H9 (cell line): Measurements from ENCODE around the gene XCR1. TPM values are rescaled to one million over a fixed set of nuclear protein-coding genes. Genes with fewer than 3 reads are reported as not detected.

Source experiments
- DNase-seq: peaks from one replicate; pipeline ENCODE4 v3.0.0-alpha.2; 2017
- H2AFZ ChIP-seq: one replicate; pipeline ENCODE4 v1.6.1; 2013; ENCODE audit warnings: mild to moderate bottlenecking, low read length, control low read depth, moderate library complexity
- H2AK5ac ChIP-seq: 2 replicates; pipeline ENCODE4 v1.6.1; 2013; ENCODE audit warnings: low read length, control low read depth, mixed read lengths; ENCODE audit not compliant: insufficient read length
- H2BK120ac ChIP-seq: one replicate; pipeline ENCODE4 v1.6.1; 2013; ENCODE audit warnings: low read depth, mild to moderate bottlenecking, low read length, control low read depth, inconsistent platforms; ENCODE audit not compliant: poor library complexity, severe bottlenecking
- H2BK12ac ChIP-seq: 2 replicates; pipeline ENCODE4 v1.6.1; 2013; ENCODE audit warnings: low read length, control low read depth, mixed read lengths, low read depth; ENCODE audit not compliant: insufficient read length
- H2BK15ac ChIP-seq: 2 replicates; pipeline ENCODE4 v1.6.1; 2013; ENCODE audit warnings: low read depth, low read length, control low read depth
- H2BK20ac ChIP-seq: one replicate; pipeline ENCODE4 v1.6.1; 2013; ENCODE audit warnings: low read depth, mild to moderate bottlenecking, low read length, control low read depth, inconsistent platforms; ENCODE audit not compliant: poor library complexity, severe bottlenecking
- H2BK5ac ChIP-seq: 2 replicates; pipeline ENCODE4 v1.6.1; 2013; ENCODE audit warnings: low read length, control low read depth, mixed read lengths; ENCODE audit not compliant: insufficient read length
- H3K14ac ChIP-seq: 2 replicates; pipeline ENCODE4 v1.6.1; 2013; ENCODE audit warnings: low read length, control low read depth; ENCODE audit not compliant: insufficient read depth
- H3K18ac ChIP-seq: 2 replicates; pipeline ENCODE4 v1.6.1; 2013; ENCODE audit warnings: low read depth, mild to moderate bottlenecking, mixed read lengths, low read length, control low read depth; ENCODE audit not compliant: insufficient read length
- H3K23ac ChIP-seq: 2 replicates; pipeline ENCODE4 v1.6.1; 2013; ENCODE audit warnings: low read length, control low read depth, mixed read lengths, low read depth; ENCODE audit not compliant: insufficient read length
- H3K23me2 ChIP-seq: 2 replicates; pipeline ENCODE4 v1.6.1; 2013; ENCODE audit warnings: low read depth, mild to moderate bottlenecking, mixed read lengths, low read length, control low read depth; ENCODE audit not compliant: insufficient read length, poor library complexity, severe bottlenecking
- H3K27ac ChIP-seq: 2 replicates; pipeline ENCODE4 v1.5.1; 2013; ENCODE audit warnings: low read length, control low read depth, mixed read lengths, low read depth; ENCODE audit not compliant: insufficient read length
- H3K27me3 ChIP-seq: 2 replicates; pipeline ENCODE4 v1.6.1; 2013; ENCODE audit warnings: low read length, control low read depth, inconsistent platforms; ENCODE audit not compliant: insufficient read depth
- H3K4ac ChIP-seq: 2 replicates; pipeline ENCODE4 v1.6.1; 2013; ENCODE audit warnings: low read depth, mild to moderate bottlenecking, control low read depth, inconsistent platforms, low read length, moderate library complexity
- H3K4me1 ChIP-seq: 2 replicates; pipeline ENCODE4 v1.6.1; 2013; ENCODE audit warnings: low read length, control low read depth, inconsistent platforms; ENCODE audit not compliant: insufficient read depth
- H3K4me2 ChIP-seq: 2 replicates; pipeline ENCODE4 v1.6.1; 2013; ENCODE audit warnings: low read length, control low read depth, mixed read lengths; ENCODE audit not compliant: insufficient read length, insufficient read depth
- H3K56ac ChIP-seq: 2 replicates; pipeline ENCODE4 v1.6.1; 2013; ENCODE audit warnings: low read depth, mild to moderate bottlenecking, mixed read lengths, low read length, control low read depth; ENCODE audit not compliant: insufficient read length
- H3K79me1 ChIP-seq: 2 replicates; pipeline ENCODE4 v1.6.1; 2013; ENCODE audit warnings: low read depth, mild to moderate bottlenecking, moderate library complexity, low read length, control low read depth, inconsistent platforms; ENCODE audit not compliant: insufficient read depth, poor library complexity, severe bottlenecking
- H3K79me2 ChIP-seq: 2 replicates; pipeline ENCODE4 v1.6.1; 2013; ENCODE audit warnings: low read length, control low read depth, inconsistent platforms; ENCODE audit not compliant: insufficient read depth
- H3K9ac ChIP-seq: 2 replicates; pipeline ENCODE4 v1.6.1; 2013; ENCODE audit warnings: low read length, control low read depth, mixed read lengths; ENCODE audit not compliant: insufficient read length; ENCODE audit errors: extremely low read depth
- H3K9me3 ChIP-seq: one replicate; pipeline ENCODE4 v1.6.1; 2013; ENCODE audit warnings: low read depth, low read length, inconsistent platforms; ENCODE audit not compliant: control insufficient read depth
- H3T11ph ChIP-seq: one replicate; pipeline ENCODE4 v1.6.1; 2013; ENCODE audit warnings: mild to moderate bottlenecking, low read length, control low read depth, inconsistent platforms
- H4K20me1 ChIP-seq: one replicate; pipeline ENCODE4 v1.6.1; 2013; ENCODE audit not compliant: control insufficient read depth, insufficient read length, insufficient read depth
- H4K5ac ChIP-seq: 2 replicates; pipeline ENCODE4 v1.6.1; 2013; ENCODE audit warnings: low read depth, mild to moderate bottlenecking, mixed read lengths, low read length, control low read depth; ENCODE audit not compliant: insufficient read length
- H4K8ac ChIP-seq: replicated peaks from 2 replicates; pipeline ENCODE4 v1.6.1; 2013; ENCODE audit warnings: low read length, control low read depth, mixed read lengths, low read depth; ENCODE audit not compliant: insufficient read length
- H4K91ac ChIP-seq: 2 replicates; pipeline ENCODE4 v1.6.1; 2013; ENCODE audit warnings: low read depth, mild to moderate bottlenecking, moderate library complexity, mixed read lengths, low read length, control low read depth; ENCODE audit not compliant: insufficient read length
- H3K27ac Mint-ChIP-seq, 3 experiments: 2 replicates in 2 of 3; 3 replicates in 1 of 3; pipeline ENCODE4 v1.8.0; 2020 to 2021; ENCODE audit warnings: mixed read lengths in 3 of 3, mild to moderate bottlenecking in 1 of 3, moderate library complexity in 1 of 3
- H3K27me3 Mint-ChIP-seq: 2 replicates; pipeline ENCODE4 v1.8.0; 2021; ENCODE audit warnings: low read depth, mild to moderate bottlenecking, moderate library complexity, mixed read lengths
- H3K36me3 Mint-ChIP-seq, 3 experiments: 2 replicates in 2 of 3; 3 replicates in 1 of 3; pipeline ENCODE4 v1.8.0; 2020 to 2021; ENCODE audit warnings: low read depth in 3 of 3, mixed read lengths in 3 of 3; ENCODE audit not compliant: insufficient read depth in 1 of 3
- H3K4me1 Mint-ChIP-seq, 2 experiments: 2 replicates each; pipeline ENCODE4 v1.8.0; 2020; ENCODE audit warnings: mixed read lengths in 2 of 2
- H3K4me3 Mint-ChIP-seq, 2 experiments: 2 replicates in 1 of 2; 3 replicates in 1 of 2; pipeline ENCODE4 v1.8.0; 2020 to 2021; ENCODE audit warnings: mild to moderate bottlenecking in 2 of 2, mixed read lengths in 2 of 2, moderate library complexity in 1 of 2
- H3K9me3 Mint-ChIP-seq, 2 experiments: 2 replicates in 1 of 2; 3 replicates in 1 of 2; pipeline ENCODE4 v1.8.0; 2020; ENCODE audit warnings: mild to moderate bottlenecking in 2 of 2, mixed read lengths in 2 of 2, moderate library complexity in 1 of 2
- CTCF ChIP-seq: fragments of 200-600 bp; sonication (generic); conservative IDR thresholded peaks from 3 replicates; pipeline ENCODE4 v1.8.0; 2021; ENCODE audit warnings: antibody characterized with exemption, mild to moderate bottlenecking
- WGBS: extraction: QIAGEN DNeasy Blood & Tissue Kit; methylation state at CpG from one replicate; pipeline ENCODE4 v1.1.7; 2013; ENCODE audit warnings: missing lambda C conversion rate, low lambda C conversion rate, mixed read lengths; ENCODE audit not compliant: insufficient read length; ENCODE audit errors: extremely low coverage; 5-methylcytosine and 5-hydroxymethylcytosine counted together
- total RNA-seq: library from RNA; stranded (reverse); gene quantifications from 2 replicates; pipeline ENCODE4 v1.2.1, GENCODE V29; 2021

Gene XCR1
- total RNA-seq, 1 experiment from 2014 or later: not detected

- no peaks in the 10 kb centered on the region for H3K4me1 ChIP-seq
- H2BK20ac ChIP-seq: no peak overlapping the region
- H3K79me1 ChIP-seq: no peaks in the 10 kb centered on the region
- Mint-ChIP-seq H3K9me3 (no peaks in the 10 kb centered on the region), H3K36me3 (peaks cover 11 to 80% (median 66%) of the 10 kb centered on the region in 3 experiments; a peak in 6 of 7 replicates), H3K27me3 (no peaks in the 10 kb centered on the region), H3K4me1 (no peaks in the 10 kb centered on the region), H3K4me3 (no peak overlapping the region), H3K27ac (no peak overlapping the region)
- no peaks in the 10 kb centered on the region for H3K23me2 ChIP-seq
- no peak overlapping the region for H2BK120ac ChIP-seq
- H2BK15ac ChIP-seq: no peak overlapping the region
- no peak overlapping the region for H3K23ac ChIP-seq
- no peak overlapping the region for H3K27ac ChIP-seq
- H3K79me2 ChIP-seq: no peaks in the 10 kb centered on the region; the same call in 1 of the 2 replicates
- H4K20me1 ChIP-seq: peaks cover 3% of the 10 kb centered on the region
- H4K91ac ChIP-seq: no peak overlapping the region
- H2BK12ac ChIP-seq: no peak overlapping the region
- no peak overlapping the region for H3K56ac ChIP-seq
- H2AK5ac ChIP-seq: no peak overlapping the region
- no peak for DNase-seq
- no peak for TF ChIP-seq CTCF
- no peak overlapping the region for H3K9ac ChIP-seq
- no peak overlapping the region for H4K5ac ChIP-seq
- no peak overlapping the region for H3K18ac ChIP-seq
- 100% methylated on average over 1 of the region's 7 CpGs for WGBS
- no peak overlapping the region for H2AFZ ChIP-seq
- H3K9me3 ChIP-seq: no peaks in the 10 kb centered on the region
- H3K4ac ChIP-seq: no peak overlapping the region
- no peak overlapping the region for H4K8ac ChIP-seq
- H3K27me3 ChIP-seq: no peaks in the 10 kb centered on the region
- no peak overlapping the region for H2BK5ac ChIP-seq
- H3K14ac ChIP-seq: no peak overlapping the region
- no peak overlapping the region for H3T11ph ChIP-seq
- no peak overlapping the region for H3K4me2 ChIP-seq
Measured at GRCh38 chr3:45980229-45980813, 47.0 kb downstream of the XCR1 start.
